DOHH2 (cell line): ENCODE data around the gene UBXN2A.
"Not testable (repeated sequence)": the region's sequence is repeated elsewhere in the genome, so short reads cannot be mapped to it uniquely, and the experiment has no call there.

Experiments
- H3F3A ChIP-seq: fragments of 200-600 bp; sonication (generic), shearing (Covaris generic); 2 replicates; pipeline ENCODE4 v1.6.0; 2016; ENCODE audit warnings: antibody characterized with exemption, mild to moderate bottlenecking; ENCODE audit not compliant: control insufficient read depth, insufficient read depth
- H3K27ac ChIP-seq: fragments of 200-600 bp; sonication (generic); 2 replicates; pipeline ENCODE4 v1.5.1; 2014; ENCODE audit warnings: low read depth, mild to moderate bottlenecking, low read length, moderate library complexity
- H3K27me3 ChIP-seq: fragments of 200-600 bp; sonication (generic); 2 replicates; pipeline ENCODE4 v1.6.1; 2014; ENCODE audit warnings: mild to moderate bottlenecking, low read length, mixed read lengths; ENCODE audit not compliant: control insufficient read depth
- H3K36me3 ChIP-seq: fragments of 200-600 bp; sonication (generic); 2 replicates; pipeline ENCODE4 v1.6.1; 2014; ENCODE audit warnings: mild to moderate bottlenecking, low read length, moderate library complexity, mixed read lengths; ENCODE audit not compliant: control insufficient read depth
- H3K4me1 ChIP-seq: fragments of 200-600 bp; sonication (generic); 2 replicates; pipeline ENCODE4 v1.6.1; 2014; ENCODE audit warnings: mild to moderate bottlenecking, low read length, mixed read lengths; ENCODE audit not compliant: control insufficient read depth
- H3K4me2 ChIP-seq: fragments of 200-600 bp; sonication (generic); 2 replicates; pipeline ENCODE4 v1.6.0; 2014; ENCODE audit warnings: mild to moderate bottlenecking, low read length, moderate library complexity
- H3K4me3 ChIP-seq: fragments of 200-600 bp; sonication (generic); 2 replicates; pipeline ENCODE4 v1.5.1; 2014; ENCODE audit warnings: mild to moderate bottlenecking, low read length, mixed read lengths
- H3K79me2 ChIP-seq: fragments of 200-600 bp; sonication (generic); 2 replicates; pipeline ENCODE4 v1.6.1; 2014; ENCODE audit warnings: mild to moderate bottlenecking, low read length, mixed read lengths; ENCODE audit not compliant: control insufficient read depth
- H3K9me2 ChIP-seq: fragments of 200-600 bp; sonication (generic); replicated peaks from 2 replicates; pipeline ENCODE4 v1.6.1; 2014; ENCODE audit warnings: mild to moderate bottlenecking, low read length, mixed read lengths; ENCODE audit not compliant: control insufficient read depth
- H3K9me3 ChIP-seq: fragments of 200-600 bp; sonication (generic); 2 replicates; pipeline ENCODE4 v1.6.1; 2014; ENCODE audit warnings: antibody characterized with exemption, low read length, mixed read lengths; ENCODE audit not compliant: control insufficient read depth, insufficient read depth
- H4K20me1 ChIP-seq: fragments of 200-600 bp; sonication (generic); 2 replicates; pipeline ENCODE4 v1.6.0; 2014; ENCODE audit warnings: low read depth, mild to moderate bottlenecking, antibody characterized with exemption, low read length, moderate library complexity; ENCODE audit not compliant: control insufficient read depth, insufficient read depth
- CTCF ChIP-seq: fragments of 200-600 bp; sonication (generic); IDR thresholded peaks from one replicate; pipeline ENCODE4 v1.5.1; 2014; ENCODE audit warnings: antibody characterized with exemption, mild to moderate bottlenecking, low read depth, low read length; ENCODE audit not compliant: poor library complexity, severe bottlenecking
- EZH2phosphoT487 ChIP-seq: fragments of 200-600 bp; sonication (generic); IDR thresholded peaks from 2 replicates; pipeline ENCODE4 v1.6.1; 2017; ENCODE audit warnings: borderline replicate concordance, mild to moderate bottlenecking, antibody characterized with exemption, low read length, moderate library complexity, mixed read lengths

UBXN2A gene

GRCh38 chr2:23947350-23947749 lies 7.1 kb downstream of the UBXN2A start:
- Histone ChIP-seq H3K9me2 (no peaks in the 10 kb centered on the region), H3K4me3 (peak overlapping the region; percentile 27), H3K27ac (no peak overlapping the region), H3K4me2 (peak overlapping the region; percentile 50), H3K9me3 (no peaks in the 10 kb centered on the region), H3K4me1 (peaks cover 13% of the 10 kb centered on the region), H3K79me2 (peaks cover 52% of the 10 kb centered on the region), H3K36me3 (no peaks in the 10 kb centered on the region; the same call in 1 of the 2 replicates), H3K27me3 (no peaks in the 10 kb centered on the region), H4K20me1 (no peaks in the 10 kb centered on the region), H3F3A (no peaks in the 10 kb centered on the region)
- no peak for TF ChIP-seq EZH2phosphoT487
- no peak for TF ChIP-seq CTCF

GRCh38 chr2:23952558-23952957 lies 12.3 kb downstream of the UBXN2A start:
- H3F3A ChIP-seq, H3K36me3 ChIP-seq, H3K4me3 ChIP-seq, H3K9me3 ChIP-seq, H3K4me1 ChIP-seq, H3K9me2 ChIP-seq, H3K4me2 ChIP-seq, H3K27ac ChIP-seq, H4K20me1 ChIP-seq, H3K27me3 ChIP-seq: not testable (repeated sequence)
- peaks cover 25% of the 10 kb centered on the region for H3K79me2 ChIP-seq

- no peaks in the 10 kb centered on the region for H3K4me1 ChIP-seq
- H3K36me3 ChIP-seq = no peaks in the 10 kb centered on the region
- no peaks in the 10 kb centered on the region for H3K9me2 ChIP-seq
- H3K4me3 ChIP-seq = no peak overlapping the region
- H4K20me1 ChIP-seq = no peaks in the 10 kb centered on the region
- TF ChIP-seq CTCF = no peak
- TF ChIP-seq EZH2phosphoT487 = no peak
- H3K79me2 ChIP-seq = peaks cover 16% of the 10 kb centered on the region
- no peaks in the 10 kb centered on the region for H3K9me3 ChIP-seq
- H3K27ac ChIP-seq = no peak overlapping the region
- H3K27me3 ChIP-seq = no peaks in the 10 kb centered on the region
- no peak overlapping the region for H3K4me2 ChIP-seq
- no peaks in the 10 kb centered on the region for H3F3A ChIP-seq
Measured at GRCh38 chr2:23953625-23954024, 13.4 kb downstream of the UBXN2A start.

GRCh38 chr2:23954325-23955014 lies 14.2 kb downstream of the UBXN2A start:
- Histone ChIP-seq H3F3A (no peaks in the 10 kb centered on the region), H3K27me3 (no peaks in the 10 kb centered on the region), H3K4me3 (no peak overlapping the region), H3K9me2 (no peaks in the 10 kb centered on the region), H4K20me1 (no peaks in the 10 kb centered on the region), H3K36me3 (no peaks in the 10 kb centered on the region), H3K4me2 (no peak overlapping the region), H3K27ac (no peak overlapping the region), H3K79me2 (peaks cover 14% of the 10 kb centered on the region), H3K9me3 (no peaks in the 10 kb centered on the region), H3K4me1 (no peaks in the 10 kb centered on the region)
- no peak for TF ChIP-seq CTCF
- TF ChIP-seq EZH2phosphoT487 = no peak
